Astrocyte of the spinal cord (primary cell): ENCODE results near the gene CASKIN2.

ENCODE experiments used
- DNase-seq: peaks from one replicate; pipeline ENCODE4 v3.0.0; 2011; ENCODE audit warnings: low read depth, low spot score
- H3K4me3 ChIP-seq: 2 replicates; pipeline ENCODE4 v1.5.1; 2011; ENCODE audit warnings: low read depth, mild to moderate bottlenecking, low read length, moderate library complexity
- CTCF ChIP-seq: IDR thresholded peaks from 2 replicates; pipeline ENCODE4 v1.5.1; 2012; ENCODE audit warnings: low read depth, mild to moderate bottlenecking, low read length, inconsistent platforms
- in situ Hi-C: cut with HindIII; loops from 2 replicates; pipeline ENCODE4 v1.10.0; 2017; ENCODE audit warnings: low sequenced_read_pairs

Gene CASKIN2

GRCh38 chr17:75488693-75489510 is 26.4 kb downstream of the CASKIN2 start:
- H3K4me3 ChIP-seq: no peak overlapping the region
- in situ Hi-C loops: no loop called here
- no peak for TF ChIP-seq CTCF
- DNase-seq: no peak

GRCh38 chr17:75487351-75488070 is 27.8 kb downstream of the CASKIN2 start:
- H3K4me3 ChIP-seq: no peak overlapping the region
- DNase-seq: no peak
- no peak for TF ChIP-seq CTCF
- in situ Hi-C loops: no loop called here

- no peak overlapping the region for H3K4me3 ChIP-seq
- in situ Hi-C loops: no loop called here
Measured at GRCh38 chr17:75486951-75487350, 28.4 kb downstream of the CASKIN2 start.

GRCh38 chr17:75486151-75486550 is 29.2 kb downstream of the CASKIN2 start:
- H3K4me3 ChIP-seq: no peak overlapping the region
- no peak for DNase-seq
- TF ChIP-seq CTCF: no peak
- in situ Hi-C loops: no loop called here

More at GRCh38 chr17:75486951-75487350, 28.4 kb downstream of the CASKIN2 start:
- no peak for TF ChIP-seq CTCF
- DNase-seq: no peak

GRCh38 chr17:75485688-75486087 is 29.6 kb downstream of the CASKIN2 start:
- in situ Hi-C loops: no loop called here
- H3K4me3 ChIP-seq: no peak overlapping the region
- no peak for TF ChIP-seq CTCF

GRCh38 chr17:75482098-75482942 is 33.0 kb downstream of the CASKIN2 start:
- no peak overlapping the region for H3K4me3 ChIP-seq
- DNase-seq: no peak
- TF ChIP-seq CTCF: no peak
- in situ Hi-C loops: no loop called here

More at GRCh38 chr17:75485688-75486087, 29.6 kb downstream of the CASKIN2 start:
- no peak for DNase-seq
